ENCODE results near the gene ULK4. TPM values are rescaled to one million over a fixed set of nuclear protein-coding genes. Genes with fewer than 3 reads are reported as not detected.

ULK4 gene
- total and polyA plus RNA-seq, 9 of the 15 experiments (the other 6 are each of a cell fraction or from before 2014, with no cell fraction given), result 3.0 to 5.9 (median 3.5) TPM

DNA sequence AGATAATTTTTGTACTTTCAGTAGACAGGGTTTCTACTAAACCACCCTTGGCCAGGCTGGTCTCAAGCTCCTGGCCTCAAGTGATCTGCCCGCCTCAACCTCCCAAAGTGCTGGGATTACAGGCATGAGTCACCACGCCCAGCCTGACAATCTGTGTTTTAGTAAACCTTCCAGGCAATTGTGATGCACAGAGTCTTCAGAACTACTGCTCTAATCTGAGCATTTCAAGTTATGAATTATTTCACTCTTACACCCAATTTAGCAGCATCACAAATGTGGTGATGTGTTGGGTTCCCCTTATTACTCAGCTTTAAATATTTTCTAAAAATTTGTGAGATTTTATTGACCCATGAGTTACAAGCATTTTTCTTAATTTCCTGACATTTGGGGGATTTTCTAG, 94.4 kb downstream of the ULK4 start (continued):
- TF ChIP-seq, protein P1, sequence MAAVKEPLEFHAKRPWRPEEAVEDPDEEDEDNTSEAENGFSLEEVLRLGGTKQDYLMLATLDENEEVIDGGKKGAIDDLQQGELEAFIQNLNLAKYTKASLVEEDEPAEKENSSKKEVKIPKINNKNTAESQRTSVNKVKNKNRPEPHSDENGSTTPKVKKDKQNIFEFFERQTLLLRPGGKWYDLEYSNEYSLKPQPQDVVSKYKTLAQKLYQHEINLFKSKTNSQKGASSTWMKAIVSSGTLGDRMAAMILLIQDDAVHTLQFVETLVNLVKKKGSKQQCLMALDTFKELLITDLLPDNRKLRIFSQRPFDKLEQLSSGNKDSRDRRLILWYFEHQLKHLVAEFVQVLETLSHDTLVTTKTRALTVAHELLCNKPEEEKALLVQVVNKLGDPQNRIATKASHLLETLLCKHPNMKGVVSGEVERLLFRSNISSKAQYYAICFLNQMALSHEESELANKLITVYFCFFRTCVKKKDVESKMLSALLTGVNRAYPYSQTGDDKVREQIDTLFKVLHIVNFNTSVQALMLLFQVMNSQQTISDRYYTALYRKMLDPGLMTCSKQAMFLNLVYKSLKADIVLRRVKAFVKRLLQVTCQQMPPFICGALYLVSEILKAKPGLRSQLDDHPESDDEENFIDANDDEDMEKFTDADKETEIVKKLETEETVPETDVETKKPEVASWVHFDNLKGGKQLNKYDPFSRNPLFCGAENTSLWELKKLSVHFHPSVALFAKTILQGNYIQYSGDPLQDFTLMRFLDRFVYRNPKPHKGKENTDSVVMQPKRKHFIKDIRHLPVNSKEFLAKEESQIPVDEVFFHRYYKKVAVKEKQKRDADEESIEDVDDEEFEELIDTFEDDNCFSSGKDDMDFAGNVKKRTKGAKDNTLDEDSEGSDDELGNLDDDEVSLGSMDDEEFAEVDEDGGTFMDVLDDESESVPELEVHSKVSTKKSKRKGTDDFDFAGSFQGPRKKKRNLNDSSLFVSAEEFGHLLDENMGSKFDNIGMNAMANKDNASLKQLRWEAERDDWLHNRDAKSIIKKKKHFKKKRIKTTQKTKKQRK (IDR thresholded peaks at IDR 0.05; ENCODE audit: borderline replicate concordance, low read depth, low read length), result no peak
- TF ChIP-seq, protein P2, sequence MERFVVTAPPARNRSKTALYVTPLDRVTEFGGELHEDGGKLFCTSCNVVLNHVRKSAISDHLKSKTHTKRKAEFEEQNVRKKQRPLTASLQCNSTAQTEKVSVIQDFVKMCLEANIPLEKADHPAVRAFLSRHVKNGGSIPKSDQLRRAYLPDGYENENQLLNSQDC (CRISPR knock-in tag; IDR thresholded peaks at IDR 0.05), result no peak
- TF ChIP-seq, protein P3, sequence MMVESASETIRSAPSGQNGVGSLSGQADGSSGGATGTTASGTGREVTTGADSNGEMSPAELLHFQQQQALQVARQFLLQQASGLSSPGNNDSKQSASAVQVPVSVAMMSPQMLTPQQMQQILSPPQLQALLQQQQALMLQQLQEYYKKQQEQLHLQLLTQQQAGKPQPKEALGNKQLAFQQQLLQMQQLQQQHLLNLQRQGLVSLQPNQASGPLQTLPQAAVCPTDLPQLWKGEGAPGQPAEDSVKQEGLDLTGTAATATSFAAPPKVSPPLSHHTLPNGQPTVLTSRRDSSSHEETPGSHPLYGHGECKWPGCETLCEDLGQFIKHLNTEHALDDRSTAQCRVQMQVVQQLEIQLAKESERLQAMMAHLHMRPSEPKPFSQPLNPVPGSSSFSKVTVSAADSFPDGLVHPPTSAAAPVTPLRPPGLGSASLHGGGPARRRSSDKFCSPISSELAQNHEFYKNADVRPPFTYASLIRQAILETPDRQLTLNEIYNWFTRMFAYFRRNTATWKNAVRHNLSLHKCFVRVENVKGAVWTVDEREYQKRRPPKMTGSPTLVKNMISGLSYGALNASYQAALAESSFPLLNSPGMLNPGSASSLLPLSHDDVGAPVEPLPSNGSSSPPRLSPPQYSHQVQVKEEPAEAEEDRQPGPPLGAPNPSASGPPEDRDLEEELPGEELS (CRISPR knock-in tag; IDR thresholded peaks at IDR 0.05; ENCODE audit: borderline replicate concordance), result no peak
- TF ChIP-seq, protein P4, sequence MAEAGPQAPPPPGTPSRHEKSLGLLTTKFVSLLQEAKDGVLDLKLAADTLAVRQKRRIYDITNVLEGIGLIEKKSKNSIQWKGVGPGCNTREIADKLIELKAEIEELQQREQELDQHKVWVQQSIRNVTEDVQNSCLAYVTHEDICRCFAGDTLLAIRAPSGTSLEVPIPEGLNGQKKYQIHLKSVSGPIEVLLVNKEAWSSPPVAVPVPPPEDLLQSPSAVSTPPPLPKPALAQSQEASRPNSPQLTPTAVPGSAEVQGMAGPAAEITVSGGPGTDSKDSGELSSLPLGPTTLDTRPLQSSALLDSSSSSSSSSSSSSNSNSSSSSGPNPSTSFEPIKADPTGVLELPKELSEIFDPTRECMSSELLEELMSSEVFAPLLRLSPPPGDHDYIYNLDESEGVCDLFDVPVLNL (CRISPR knock-in tag; IDR thresholded peaks at IDR 0.05; ENCODE audit: low read depth), result no peak

Data from K562 (cell line).